Measurements from ENCODE around the gene MAP2. TPM values are rescaled to one million over a fixed set of nuclear protein-coding genes. Genes with fewer than 3 reads are reported as not detected.

Gene MAP2
- total RNA-seq, 2 donors from 2014 or later = 1.8 TPM

GRCh38 chr2:209563453-209563852 lies 139.6 kb downstream of the MAP2 start:
- Histone ChIP-seq H3K9me3 (ENCODE audit: control insufficient read depth, low read length) (no peaks in the 10 kb centered on the region), H3K27ac (ENCODE audit: low read depth, low read length) (no peak overlapping the region), H3K9ac (ENCODE audit: extremely low read depth, low read length, poor library complexity, severe bottlenecking) (no peak overlapping the region), H3K4me3 (ENCODE audit: low read length) (no peak overlapping the region), H3K36me3 (ENCODE audit: control insufficient read depth, insufficient read depth, low read length) (no peaks in the 10 kb centered on the region), H3K27me3 (ENCODE audit: control insufficient read depth, insufficient read depth, low read length, poor library complexity, severe bottlenecking) (no peaks in the 10 kb centered on the region), H3K4me1 (ENCODE audit: control insufficient read depth, insufficient read depth, low read length) (no peaks in the 10 kb centered on the region)
- H3K4me3 Mint-ChIP-seq = no peak overlapping the region
- H3K4me1 Mint-ChIP-seq = no peaks in the 10 kb centered on the region
- H3K27ac Mint-ChIP-seq = no peak overlapping the region
- no peak for DNase-seq
- no peaks in the 10 kb centered on the region for H3K27me3 Mint-ChIP-seq (ENCODE audit: insufficient read depth)
- TF ChIP-seq, protein P1, sequence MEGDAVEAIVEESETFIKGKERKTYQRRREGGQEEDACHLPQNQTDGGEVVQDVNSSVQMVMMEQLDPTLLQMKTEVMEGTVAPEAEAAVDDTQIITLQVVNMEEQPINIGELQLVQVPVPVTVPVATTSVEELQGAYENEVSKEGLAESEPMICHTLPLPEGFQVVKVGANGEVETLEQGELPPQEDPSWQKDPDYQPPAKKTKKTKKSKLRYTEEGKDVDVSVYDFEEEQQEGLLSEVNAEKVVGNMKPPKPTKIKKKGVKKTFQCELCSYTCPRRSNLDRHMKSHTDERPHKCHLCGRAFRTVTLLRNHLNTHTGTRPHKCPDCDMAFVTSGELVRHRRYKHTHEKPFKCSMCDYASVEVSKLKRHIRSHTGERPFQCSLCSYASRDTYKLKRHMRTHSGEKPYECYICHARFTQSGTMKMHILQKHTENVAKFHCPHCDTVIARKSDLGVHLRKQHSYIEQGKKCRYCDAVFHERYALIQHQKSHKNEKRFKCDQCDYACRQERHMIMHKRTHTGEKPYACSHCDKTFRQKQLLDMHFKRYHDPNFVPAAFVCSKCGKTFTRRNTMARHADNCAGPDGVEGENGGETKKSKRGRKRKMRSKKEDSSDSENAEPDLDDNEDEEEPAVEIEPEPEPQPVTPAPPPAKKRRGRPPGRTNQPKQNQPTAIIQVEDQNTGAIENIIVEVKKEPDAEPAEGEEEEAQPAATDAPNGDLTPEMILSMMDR (conservative IDR thresholded peaks at IDR 0.05) = no peak
- no peaks in the 10 kb centered on the region for H3K36me3 Mint-ChIP-seq (ENCODE audit: low read depth)
- no peaks in the 10 kb centered on the region for H3K9me3 Mint-ChIP-seq
- 94 to 97% methylated on average over 4 to 5 of the region's 5 CpGs for WGBS, 2 experiments (ENCODE audit: insufficient coverage in 1 of 2, insufficient read length in 1 of 2)

DNA sequence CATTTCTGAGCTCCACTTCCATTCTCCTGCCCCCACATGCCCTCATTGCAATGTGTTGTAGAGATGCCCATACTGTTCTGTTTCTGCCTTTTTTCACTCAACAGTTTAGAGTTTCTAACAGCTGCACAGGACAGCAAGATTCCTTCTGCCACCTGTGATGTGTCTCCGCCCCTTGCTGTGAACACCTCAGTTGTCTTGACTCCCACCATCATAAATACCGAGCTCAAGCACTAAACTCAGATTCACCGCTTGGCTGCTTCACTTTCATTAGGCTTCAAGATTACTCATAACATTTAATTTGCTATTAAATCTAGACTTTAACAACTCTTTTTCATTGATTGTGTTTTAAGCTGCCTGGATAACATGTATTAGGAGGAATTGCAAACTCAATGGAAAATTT lies 141.0 kb downstream of the MAP2 start:
- no peaks in the 10 kb centered on the region for H3K9me3 Mint-ChIP-seq
- no peak overlapping the region for H3K27ac Mint-ChIP-seq
- 90 to 100% methylated on average over 3 of the region's 3 CpGs for WGBS, 2 experiments (ENCODE audit: insufficient coverage in 1 of 2, insufficient read length in 1 of 2)
- Histone ChIP-seq H3K27ac (ENCODE audit: low read depth, low read length) (no peak overlapping the region), H3K4me1 (ENCODE audit: control insufficient read depth, insufficient read depth, low read length) (no peaks in the 10 kb centered on the region), H3K9me3 (ENCODE audit: control insufficient read depth, low read length) (no peaks in the 10 kb centered on the region), H3K4me3 (ENCODE audit: low read length) (no peak overlapping the region), H3K36me3 (ENCODE audit: control insufficient read depth, insufficient read depth, low read length) (no peaks in the 10 kb centered on the region), H3K9ac (ENCODE audit: extremely low read depth, low read length, poor library complexity, severe bottlenecking) (no peak overlapping the region), H3K27me3 (ENCODE audit: control insufficient read depth, insufficient read depth, low read length, poor library complexity, severe bottlenecking) (no peaks in the 10 kb centered on the region)
- no peaks in the 10 kb centered on the region for H3K4me1 Mint-ChIP-seq
- H3K27me3 Mint-ChIP-seq (ENCODE audit: insufficient read depth) = no peaks in the 10 kb centered on the region
- no peak for DNase-seq
- no peak overlapping the region for H3K4me3 Mint-ChIP-seq
- TF ChIP-seq, protein P1 (conservative IDR thresholded peaks at IDR 0.05) = no peak
- no peaks in the 10 kb centered on the region for H3K36me3 Mint-ChIP-seq (ENCODE audit: low read depth)

GRCh38 chr2:209565896-209566582 lies 142.2 kb downstream of the MAP2 start:
- WGBS, 2 experiments (ENCODE audit: insufficient coverage in 1 of 2, insufficient read length in 1 of 2) = 87 to 96% methylated on average over 5 to 7 of the region's 7 CpGs
- no peaks in the 10 kb centered on the region for H3K9me3 Mint-ChIP-seq
- TF ChIP-seq, protein P1 (conservative IDR thresholded peaks at IDR 0.05) = no peak
- H3K9ac ChIP-seq (ENCODE audit: extremely low read depth, low read length, poor library complexity, severe bottlenecking) = no peak overlapping the region
- no peaks in the 10 kb centered on the region for H3K36me3 ChIP-seq (ENCODE audit: control insufficient read depth, insufficient read depth, low read length)
- H3K27ac Mint-ChIP-seq = no peak overlapping the region
- H3K27me3 Mint-ChIP-seq (ENCODE audit: insufficient read depth) = no peaks in the 10 kb centered on the region
- H3K36me3 Mint-ChIP-seq (ENCODE audit: low read depth) = no peaks in the 10 kb centered on the region
- no peak overlapping the region for H3K4me3 Mint-ChIP-seq
- H3K4me3 ChIP-seq (ENCODE audit: low read length) = no peak overlapping the region
- no peaks in the 10 kb centered on the region for H3K9me3 ChIP-seq (ENCODE audit: control insufficient read depth, low read length)
- no peaks in the 10 kb centered on the region for H3K27me3 ChIP-seq (ENCODE audit: control insufficient read depth, insufficient read depth, low read length, poor library complexity, severe bottlenecking)
- H3K4me1 ChIP-seq (ENCODE audit: control insufficient read depth, insufficient read depth, low read length) = no peaks in the 10 kb centered on the region
- H3K27ac ChIP-seq (ENCODE audit: low read depth, low read length) = no peak overlapping the region
- no peak for DNase-seq
- peaks cover 4% of the 10 kb centered on the region for H3K4me1 Mint-ChIP-seq
